Measurements from ENCODE around the gene PPP4C. TPM values are rescaled to one million over a fixed set of nuclear protein-coding genes. Genes with fewer than 3 reads are reported as not detected.
A peak's percentile ranks its signal among the peaks of the same experiment; 100 is the strongest.

PPP4C gene
- total and polyA plus RNA-seq, 2 of the 8 experiments (the other 6 are each of a cell fraction or from before 2014, with no cell fraction given), result 148 to 298 TPM

DNA sequence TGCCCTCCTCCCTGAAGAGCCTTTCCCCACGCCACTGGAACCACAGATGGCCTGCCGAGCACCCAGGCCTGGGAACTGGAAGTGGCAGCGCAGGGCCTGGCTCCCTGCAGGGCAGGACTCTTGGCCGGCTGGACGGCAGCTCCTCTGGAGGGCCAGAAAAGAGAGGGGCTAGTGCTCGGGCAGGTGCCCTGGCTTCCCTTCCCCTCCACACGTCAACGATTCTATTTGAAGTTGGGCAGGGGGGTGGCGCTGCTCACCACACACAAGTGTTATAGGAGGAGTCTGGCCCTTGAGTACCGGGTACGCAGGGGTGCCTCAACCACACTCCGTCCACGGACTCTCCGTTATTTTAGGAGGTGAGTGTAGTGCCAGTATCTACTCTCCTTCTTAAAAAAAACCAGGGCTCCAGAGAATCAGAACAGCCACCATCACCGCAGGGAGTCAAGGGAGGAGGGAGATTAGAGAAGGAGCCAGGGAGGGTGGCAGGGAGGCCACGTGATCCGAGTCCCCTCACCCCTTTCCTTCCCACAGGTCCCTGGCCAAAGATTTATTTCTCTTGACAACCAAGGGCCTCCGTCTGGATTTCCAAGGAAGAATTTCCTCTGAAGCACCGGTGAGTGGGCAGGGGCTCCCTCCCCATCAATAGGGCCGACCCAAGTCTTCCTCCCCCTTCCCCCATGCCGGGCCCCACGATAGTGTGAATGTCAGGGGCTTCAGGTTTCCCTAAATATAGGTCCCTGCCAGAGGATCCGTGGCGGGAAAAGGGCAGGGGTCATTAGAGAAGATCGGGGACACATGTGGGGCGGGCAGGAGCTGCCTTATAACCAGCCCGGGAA, 11.7 kb upstream of the PPP4C start (continued):
- TF ChIP-seq, protein P1, sequence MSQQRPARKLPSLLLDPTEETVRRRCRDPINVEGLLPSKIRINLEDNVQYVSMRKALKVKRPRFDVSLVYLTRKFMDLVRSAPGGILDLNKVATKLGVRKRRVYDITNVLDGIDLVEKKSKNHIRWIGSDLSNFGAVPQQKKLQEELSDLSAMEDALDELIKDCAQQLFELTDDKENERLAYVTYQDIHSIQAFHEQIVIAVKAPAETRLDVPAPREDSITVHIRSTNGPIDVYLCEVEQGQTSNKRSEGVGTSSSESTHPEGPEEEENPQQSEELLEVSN (IDR thresholded peaks at IDR 0.05), result 0 out of 2 replicates have a peak, but pooled peaks have one; percentile 18
- no peak for TF ChIP-seq EP300 (IDR thresholded peaks at IDR 0.05; ENCODE audit: borderline replicate concordance in 1 of 2, low read depth in 2 of 2, low read length in 2 of 2)
- TF ChIP-seq RBBP5 (IDR thresholded peaks at IDR 0.05; ENCODE audit: borderline replicate concordance, low read depth, low read length), result no peak
- TF ChIP-seq SIX5 (IDR thresholded peaks at IDR 0.05; ENCODE audit: low read depth, low read length), result no peak
- TF ChIP-seq TAF7 (optimal IDR thresholded peaks at IDR 0.05; ENCODE audit: borderline replicate concordance, low read depth, low read length), result no peak
- no peak for TF ChIP-seq GTF2F1 (IDR thresholded peaks at IDR 0.05; ENCODE audit: borderline replicate concordance, low read depth, low read length)
- TF ChIP-seq SP4 (IDR thresholded peaks at IDR 0.05; ENCODE audit: low read length), result no peak
- TF ChIP-seq RFX5 (IDR thresholded peaks at IDR 0.05; ENCODE audit: borderline replicate concordance, low read depth, low read length), result no peak
- TF ChIP-seq NRF1 (IDR thresholded peaks at IDR 0.05; ENCODE audit: low read depth, low read length), result no peak
- no peak for TF ChIP-seq KDM4A (IDR thresholded peaks at IDR 0.05; ENCODE audit: low read depth, low read length, severe bottlenecking)
- no peak for TF ChIP-seq CHD1 (IDR thresholded peaks at IDR 0.05; ENCODE audit: low read depth, low read length)
